SK-N-MC (cell line): Measurements from ENCODE around the gene FAM110A.

ENCODE experiments used
- DNase-seq: peaks from one replicate; pipeline ENCODE4 v3.0.0-alpha.2; 2011; ENCODE audit warnings: low read depth, low spot score
- H3K27ac ChIP-seq: fragments of 200-600 bp; sonication (generic); 2 replicates; pipeline ENCODE4 v1.5.1; 2016; ENCODE audit warnings: mixed run types
- H3K36me3 ChIP-seq: fragments of 200-600 bp; sonication (generic); 2 replicates; pipeline ENCODE4 v1.6.1; 2017; ENCODE audit warnings: antibody characterized with exemption, low read length, mixed read lengths; ENCODE audit not compliant: insufficient read depth
- H3K4me3 ChIP-seq: fragments of 200-600 bp; sonication (generic); 2 replicates; pipeline ENCODE4 v1.5.1; 2016
- H3K9ac ChIP-seq: fragments of 200-600 bp; sonication (generic); 2 replicates; pipeline ENCODE4 v1.8.0; 2017; ENCODE audit warnings: mixed run types, mixed read lengths; ENCODE audit not compliant: insufficient read length
- H3K9me3 ChIP-seq: fragments of 200-600 bp; sonication (generic); 2 replicates; pipeline ENCODE4 v1.6.1; 2017; ENCODE audit warnings: low read depth, mild to moderate bottlenecking, antibody characterized with exemption, low read length, moderate library complexity, mixed read lengths
- EZH2 ChIP-seq: fragments of 200-600 bp; sonication (generic); IDR thresholded peaks from one replicate; pipeline ENCODE4 v1.6.1; 2017; ENCODE audit warnings: antibody characterized with exemption
- FOXP2 ChIP-seq: optimal IDR thresholded peaks from 2 replicates; pipeline ENCODE3; 2011; ENCODE audit warnings: mild to moderate bottlenecking, moderate library complexity; ENCODE audit not compliant: insufficient read depth; ENCODE audit errors: extremely low read length, control extremely low read depth
- POLR2AphosphoS5 ChIP-seq: IDR thresholded peaks from 2 replicates; pipeline ENCODE4 v1.6.1; 2012; ENCODE audit warnings: mild to moderate bottlenecking, low read depth, low read length, borderline replicate concordance

FAM110A gene

DNA sequence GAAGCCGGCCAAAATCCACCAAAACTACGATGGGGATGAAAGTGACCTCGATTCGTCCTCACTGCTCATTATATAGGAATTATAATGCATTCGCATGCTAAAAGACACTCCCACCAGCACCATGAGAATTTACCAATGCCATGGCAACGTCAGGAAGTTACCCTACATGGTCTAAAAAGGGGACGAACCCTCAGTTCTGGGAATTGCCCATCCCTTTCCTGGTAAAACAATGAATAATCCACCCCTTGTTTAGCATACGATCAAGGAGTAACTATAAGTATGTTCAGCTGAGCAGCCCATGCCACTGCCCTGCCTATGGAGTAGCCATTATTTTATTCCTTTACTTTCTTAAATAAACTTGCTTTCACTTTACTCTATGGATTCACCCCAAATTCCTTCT, 20.1 kb upstream of the FAM110A start:
- no peak overlapping the region for H3K4me3 ChIP-seq
- no peaks in the 10 kb centered on the region for H3K36me3 ChIP-seq
- no peak overlapping the region for H3K9ac ChIP-seq
- H3K27ac ChIP-seq: no peak overlapping the region
- H3K9me3 ChIP-seq: no peaks in the 10 kb centered on the region
- TF ChIP-seq FOXP2: no peak
- TF ChIP-seq POLR2AphosphoS5: no peak
- no peak for TF ChIP-seq EZH2
- no peak for DNase-seq

DNA sequence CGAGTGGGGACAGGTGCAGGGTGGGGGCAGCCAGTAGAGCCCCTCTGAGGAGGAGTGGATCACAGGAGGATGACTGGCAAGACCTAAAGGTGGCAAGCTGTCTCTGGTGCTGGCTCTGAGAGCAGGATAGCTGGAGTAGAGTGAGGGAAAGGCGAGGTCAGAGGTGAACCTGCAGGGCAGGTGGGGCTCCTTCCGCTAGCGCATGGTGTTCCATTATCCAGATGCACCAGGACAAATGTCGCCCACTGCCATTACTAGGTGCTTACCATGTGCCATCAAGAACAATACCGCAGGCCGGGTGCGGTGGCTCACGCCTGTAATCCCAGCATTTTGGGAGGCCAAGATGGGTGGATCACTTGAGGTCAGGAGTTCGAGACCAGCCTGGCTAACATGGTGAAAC, 18.3 kb upstream of the FAM110A start:
- Histone ChIP-seq H3K4me3 (no peak overlapping the region), H3K9me3 (no peaks in the 10 kb centered on the region), H3K9ac (no peak overlapping the region), H3K27ac (no peak overlapping the region), H3K36me3 (no peaks in the 10 kb centered on the region)
- TF ChIP-seq POLR2AphosphoS5: no peak
- no peak for TF ChIP-seq EZH2
- no peak for TF ChIP-seq FOXP2
- no peak for DNase-seq

DNA sequence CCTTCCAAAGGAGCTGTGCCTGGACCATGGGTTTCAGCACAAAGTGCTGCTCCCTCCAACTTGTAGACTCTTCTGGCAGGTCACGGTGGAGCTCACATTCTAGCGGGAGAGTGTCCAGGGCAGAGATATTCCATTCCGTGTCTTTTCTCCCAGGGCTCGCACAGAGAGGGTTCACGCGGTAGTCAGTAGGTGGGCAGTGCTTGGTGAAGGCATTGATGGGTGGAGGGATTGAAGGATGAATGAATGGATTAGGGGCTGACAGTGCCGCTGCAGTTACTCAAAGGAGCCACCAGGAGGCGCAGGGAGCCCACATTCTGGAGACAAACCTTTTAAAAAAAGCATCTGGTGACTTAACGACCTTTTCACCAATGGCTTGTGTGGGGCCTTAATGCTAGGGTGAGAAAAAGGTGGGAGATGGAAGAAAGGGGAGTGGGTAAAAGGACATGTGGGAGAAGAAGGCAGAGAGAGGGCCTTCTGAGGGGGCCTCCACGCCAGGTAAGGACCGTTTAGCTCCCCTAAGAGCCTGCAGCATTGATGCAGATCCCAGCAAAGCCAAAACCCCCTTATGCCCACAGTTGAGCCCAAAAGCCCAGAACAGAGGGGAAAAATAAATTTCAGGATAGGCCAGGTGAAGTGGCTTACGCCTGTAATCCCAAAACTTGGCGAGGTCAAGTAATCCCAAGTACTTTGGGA, 17.5 kb upstream of the FAM110A start:
- H3K4me3 ChIP-seq: no peak overlapping the region
- no peak for TF ChIP-seq FOXP2
- TF ChIP-seq EZH2: no peak
- TF ChIP-seq POLR2AphosphoS5: no peak
- H3K9ac ChIP-seq: no peak overlapping the region
- no peak overlapping the region for H3K27ac ChIP-seq
- no peaks in the 10 kb centered on the region for H3K36me3 ChIP-seq
- peak; percentile 20 for DNase-seq
- H3K9me3 ChIP-seq: no peaks in the 10 kb centered on the region

GRCh38 chr20:818001-818664, 15.4 kb upstream of the FAM110A start:
- Histone ChIP-seq H3K9me3 (no peaks in the 10 kb centered on the region), H3K27ac (no peak overlapping the region), H3K36me3 (no peaks in the 10 kb centered on the region), H3K9ac (no peak overlapping the region), H3K4me3 (no peak overlapping the region)
- TF ChIP-seq POLR2AphosphoS5 (no peak), EZH2 (no peak), FOXP2 (no peak)
- DNase-seq: no peak

- Histone ChIP-seq H3K36me3 (no peaks in the 10 kb centered on the region), H3K9ac (no peak overlapping the region), H3K4me3 (no peak overlapping the region), H3K27ac (no peak overlapping the region), H3K9me3 (no peaks in the 10 kb centered on the region)
- DNase-seq: no peak
- TF ChIP-seq FOXP2 (no peak), POLR2AphosphoS5 (no peak), EZH2 (no peak)
These were observed 13.7 kb upstream of the FAM110A start for GRCh38 chr20:819680-820322.

GRCh38 chr20:820323-820953, 13.1 kb upstream of the FAM110A start:
- H3K9ac ChIP-seq: no peak overlapping the region
- no peak overlapping the region for H3K4me3 ChIP-seq
- no peaks in the 10 kb centered on the region for H3K36me3 ChIP-seq
- TF ChIP-seq FOXP2 (no peak), POLR2AphosphoS5 (no peak)
- H3K9me3 ChIP-seq: no peaks in the 10 kb centered on the region
- H3K27ac ChIP-seq: no peak overlapping the region
- DNase-seq: no peak

- H3K4me3 ChIP-seq: no peak overlapping the region
- no peak for DNase-seq
- no peak overlapping the region for H3K27ac ChIP-seq
- H3K36me3 ChIP-seq: no peaks in the 10 kb centered on the region
- TF ChIP-seq POLR2AphosphoS5: no peak
- no peak for TF ChIP-seq FOXP2
- no peak for TF ChIP-seq EZH2
- no peaks in the 10 kb centered on the region for H3K9me3 ChIP-seq
- H3K9ac ChIP-seq: no peak overlapping the region
These were observed 12.3 kb upstream of the FAM110A start for GRCh38 chr20:821046-821730.

- DNase-seq: no peak
- Histone ChIP-seq H3K9me3 (no peaks in the 10 kb centered on the region), H3K36me3 (no peaks in the 10 kb centered on the region), H3K4me3 (no peak overlapping the region), H3K27ac (no peak overlapping the region), H3K9ac (no peak overlapping the region)
- TF ChIP-seq EZH2 (no peak), POLR2AphosphoS5 (no peak), FOXP2 (no peak)
These were observed 11.8 kb upstream of the FAM110A start for GRCh38 chr20:821731-822065.
